Stimulated activated CD4-positive, alpha-beta T cell treated with anti-CD3 and anti-CD28 coated beads, Interleukin-4, amount 100 ng/mL, for 1 hour (primary cell): ENCODE data around the gene TMEM221.
A peak's percentile ranks its signal among the peaks of the same experiment; 100 is the strongest.
"Not testable (repeated sequence)": the region's sequence is repeated elsewhere in the genome, so short reads cannot be mapped to it uniquely, and the experiment has no call there.

Experiments
- DNase-seq: peaks from one replicate; pipeline ENCODE4 v3.0.0-alpha.2; 2020

The TMEM221 gene

DNA sequence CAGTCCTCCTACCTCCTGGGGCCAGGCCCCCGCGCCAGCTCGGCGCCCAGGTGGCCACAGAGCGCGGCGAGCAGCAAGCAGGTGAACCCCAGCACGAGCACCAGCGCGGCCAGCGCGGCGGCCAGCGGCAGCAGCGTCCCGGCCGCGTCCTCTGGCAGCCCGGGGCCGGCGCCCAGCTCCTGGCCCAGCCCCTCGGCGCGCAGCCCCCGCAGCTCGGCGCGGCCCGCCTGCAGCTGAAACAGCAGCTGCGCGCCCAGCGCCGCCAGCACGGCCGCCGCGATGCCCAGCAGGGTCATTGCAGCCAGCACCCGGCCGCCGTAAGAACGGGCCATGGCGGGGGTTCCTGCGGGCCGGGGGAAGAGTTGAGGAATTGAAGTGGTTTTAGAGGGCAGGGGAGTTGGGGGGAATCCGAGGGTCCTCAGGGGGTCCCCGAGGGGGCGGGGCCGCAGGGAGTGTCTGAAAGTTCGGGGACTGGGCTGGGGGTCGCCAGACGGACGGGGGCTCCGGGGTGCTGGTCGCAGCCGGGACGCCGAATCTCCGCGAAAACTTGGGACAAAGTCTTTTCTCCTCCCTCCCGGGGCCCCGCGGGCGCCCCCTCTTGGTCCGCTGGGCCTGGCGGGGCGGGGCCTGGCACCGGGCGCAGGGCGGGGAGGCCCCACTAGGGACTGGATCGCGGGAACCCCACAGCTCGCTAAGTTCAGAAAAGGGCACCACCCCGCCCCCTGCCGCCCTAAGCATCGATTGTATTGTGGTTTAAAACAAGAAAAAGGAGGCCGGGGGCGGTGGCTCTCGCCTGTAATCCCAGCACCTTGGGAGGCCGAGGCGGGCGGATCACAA, at the start of gene TMEM221:
TMEM221 (minus strand) TSS at position 538 of the 837 bp plus-strand sequence; CDS start at position 332, 206 bp downstream.
- peak; percentile 57 for DNase-seq

- no peak for DNase-seq
Measured at GRCh38 chr19:17497149-17497798, 48.8 kb upstream of the TMEM221 start.

- peak; percentile 82 for DNase-seq
Measured at GRCh38 chr19:17496337-17496997, 48.0 kb upstream of the TMEM221 start.

DNA sequence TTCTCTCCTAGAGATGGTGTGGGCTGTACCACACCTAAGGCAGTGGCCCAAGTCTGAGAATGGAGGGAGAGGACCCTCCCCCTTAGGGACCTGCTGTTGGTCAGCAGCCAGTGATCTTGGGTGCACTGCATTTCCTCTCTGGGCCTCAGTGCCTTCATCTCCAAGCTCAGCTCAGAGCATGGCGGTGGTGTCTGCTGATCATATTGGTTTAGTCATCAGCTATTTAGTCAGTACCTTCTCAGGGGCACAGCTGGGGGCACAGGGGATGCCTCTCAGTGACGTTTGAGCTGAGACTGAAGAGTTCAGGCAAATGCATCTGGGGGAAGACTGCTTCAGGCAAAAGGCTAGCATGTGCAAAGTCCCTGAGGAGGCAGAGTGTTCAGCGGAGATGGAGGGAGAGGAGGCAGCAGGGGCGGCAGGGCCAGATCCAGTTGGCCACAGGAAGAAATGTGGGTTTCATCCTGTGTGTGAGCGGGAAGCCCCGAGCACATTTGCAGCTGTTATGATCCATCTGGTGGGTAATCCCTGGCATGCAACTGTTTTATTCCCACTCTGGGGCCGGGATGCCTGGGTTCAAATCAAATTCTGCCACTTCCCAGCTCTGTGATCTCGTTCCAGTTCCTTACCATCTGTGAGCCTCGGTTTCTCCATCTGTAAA, 47.3 kb upstream of the TMEM221 start:
- DNase-seq, result no peak

DNA sequence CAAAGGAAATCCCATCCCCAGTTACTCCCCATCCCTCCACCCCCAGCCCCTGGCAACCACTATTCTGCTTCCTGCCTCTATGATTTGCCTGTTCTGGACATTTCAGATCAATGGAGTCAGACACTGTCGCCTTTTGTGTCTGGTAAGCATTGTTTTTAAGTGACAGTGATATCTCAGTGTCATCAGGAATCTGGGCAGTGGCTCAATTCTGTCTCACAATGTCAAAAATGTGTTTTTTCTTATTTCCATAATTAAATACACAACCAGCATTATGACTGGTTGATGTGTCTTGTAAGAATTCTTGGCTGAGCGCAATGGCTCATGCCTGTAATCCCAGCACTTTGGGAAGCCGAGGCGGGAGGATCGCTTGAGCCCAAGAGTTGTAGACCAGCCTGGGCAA, 42.8 kb upstream of the TMEM221 start:
- no peak for DNase-seq

- DNase-seq, result no peak
Measured at GRCh38 chr19:17490411-17490810, 41.9 kb upstream of the TMEM221 start.

GRCh38 chr19:17489392-17490030, 41.0 kb upstream of the TMEM221 start:
- no peak for DNase-seq

- DNase-seq, result peak; percentile 79
Measured at GRCh38 chr19:17488593-17489391, 40.3 kb upstream of the TMEM221 start.

DNA sequence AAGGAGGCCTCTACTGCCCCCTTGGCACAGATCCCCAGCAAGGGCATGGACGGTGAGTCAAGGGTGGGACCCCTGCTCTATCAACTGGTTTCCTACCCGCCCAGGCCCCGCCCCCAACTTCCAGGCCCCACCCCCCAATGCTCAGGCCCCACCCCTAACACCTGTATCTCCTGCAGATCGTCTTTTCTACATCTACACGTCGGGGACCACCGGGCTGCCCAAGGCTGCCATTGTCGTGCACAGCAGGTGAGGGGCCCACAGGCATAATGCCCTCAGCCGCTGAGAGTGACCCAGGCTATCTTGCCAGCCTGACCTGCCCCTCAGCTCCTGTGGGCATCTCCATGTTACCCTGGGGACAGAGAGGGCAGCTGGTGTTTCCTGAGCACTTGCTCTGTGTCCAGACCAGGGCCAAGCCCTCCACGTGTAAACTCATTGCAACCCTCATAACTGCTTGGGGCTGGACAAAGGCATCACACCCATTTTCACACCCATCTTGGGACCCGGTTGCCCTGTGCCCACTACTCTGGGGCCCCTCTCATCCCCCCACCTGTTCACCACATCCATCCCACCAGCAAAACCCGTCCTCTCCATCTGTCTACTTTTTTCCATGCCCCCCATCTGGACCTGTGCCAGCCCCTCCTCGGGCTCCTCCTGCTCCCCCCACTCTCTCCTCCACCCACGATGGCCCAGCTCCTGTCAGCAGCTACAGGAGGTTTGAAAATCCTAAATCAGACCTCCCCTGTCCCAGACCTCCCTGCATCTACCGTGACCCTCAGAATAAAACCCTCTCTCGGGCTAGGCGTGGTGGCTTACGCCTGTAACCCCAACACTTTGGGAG, 39.0 kb upstream of the TMEM221 start:
- no peak for DNase-seq

DNA sequence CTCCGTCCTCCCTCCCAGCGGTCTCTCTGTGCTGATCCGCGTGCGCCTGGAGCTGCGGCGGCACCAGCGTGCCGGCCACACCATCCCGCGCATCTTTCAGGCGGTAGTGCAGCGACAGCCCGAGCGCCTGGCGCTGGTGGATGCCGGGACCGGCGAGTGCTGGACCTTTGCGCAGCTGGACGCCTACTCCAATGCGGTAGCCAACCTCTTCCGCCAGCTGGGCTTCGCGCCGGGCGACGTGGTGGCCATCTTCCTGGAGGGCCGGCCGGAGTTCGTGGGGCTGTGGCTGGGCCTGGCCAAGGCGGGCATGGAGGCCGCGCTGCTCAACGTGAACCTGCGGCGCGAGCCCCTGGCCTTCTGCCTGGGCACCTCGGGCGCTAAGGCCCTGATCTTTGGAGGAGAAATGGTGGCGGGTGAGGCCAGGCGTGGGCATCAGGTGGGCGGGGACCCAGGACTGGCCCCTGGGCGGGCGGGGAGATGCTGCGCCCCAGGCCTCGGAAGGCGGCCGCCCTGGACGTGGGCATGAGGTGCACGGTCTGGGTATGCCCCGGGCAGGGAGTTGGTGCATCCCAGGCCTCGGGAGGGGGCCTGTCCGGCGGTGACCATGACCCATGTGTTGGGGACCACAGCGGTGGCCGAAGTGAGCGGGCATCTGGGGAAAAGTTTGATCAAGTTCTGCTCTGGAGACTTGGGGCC, 38.2 kb upstream of the TMEM221 start:
- no peak for DNase-seq

DNA sequence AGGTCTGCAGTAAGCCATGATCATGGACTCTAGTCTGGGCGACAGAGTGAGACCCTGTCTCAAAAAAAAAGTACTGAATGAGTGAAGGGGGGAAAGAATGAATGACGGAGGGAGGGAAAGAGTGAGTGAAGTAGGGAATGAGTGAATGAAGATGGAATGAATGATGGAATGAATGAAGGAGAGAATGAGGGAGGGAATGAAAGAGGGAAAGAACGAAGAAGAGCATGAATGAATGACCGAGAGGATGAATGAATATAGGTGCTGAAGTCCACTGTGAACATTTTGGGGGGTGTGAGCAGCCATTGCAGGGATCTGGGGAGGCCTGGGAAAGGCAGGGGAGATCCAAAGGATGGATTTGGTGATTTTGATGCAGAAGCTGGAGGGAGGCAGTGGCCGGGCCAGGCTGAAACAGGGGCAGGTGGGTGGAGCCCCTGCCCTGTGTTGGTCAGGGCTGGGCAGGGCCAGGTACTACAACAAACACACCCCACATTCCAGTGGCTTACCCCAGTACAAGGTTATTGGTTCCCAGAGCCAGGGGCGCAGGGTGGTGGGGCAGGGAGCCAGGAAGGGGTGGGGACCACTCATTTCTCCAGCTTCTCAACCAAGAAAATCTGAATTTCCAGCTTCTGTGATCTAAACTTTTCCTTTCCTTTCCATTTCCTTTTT, 36.2 kb upstream of the TMEM221 start:
- no peak for DNase-seq

DNA sequence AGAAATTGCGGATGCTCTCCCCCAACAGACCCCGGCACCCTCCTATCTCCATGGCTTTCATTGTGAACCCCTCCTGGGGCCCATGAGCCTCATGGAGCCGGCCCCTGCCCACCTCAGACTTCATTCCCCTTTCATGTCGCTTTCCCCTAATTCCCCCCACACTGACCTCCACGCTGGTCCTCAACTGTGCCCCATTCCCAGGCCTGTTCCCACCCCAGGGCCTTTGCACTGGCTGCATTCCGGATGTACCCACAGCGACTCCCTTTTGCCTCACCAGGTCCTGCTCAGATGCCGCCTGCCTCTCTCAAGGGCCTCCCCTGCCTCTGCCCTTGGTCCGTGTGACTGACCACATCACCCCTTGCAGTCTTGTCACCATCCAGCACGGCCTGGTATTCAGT, 35.1 kb upstream of the TMEM221 start:
- no peak for DNase-seq

GRCh38 chr19:17482877-17483604, 34.6 kb upstream of the TMEM221 start:
- no peak for DNase-seq

DNA sequence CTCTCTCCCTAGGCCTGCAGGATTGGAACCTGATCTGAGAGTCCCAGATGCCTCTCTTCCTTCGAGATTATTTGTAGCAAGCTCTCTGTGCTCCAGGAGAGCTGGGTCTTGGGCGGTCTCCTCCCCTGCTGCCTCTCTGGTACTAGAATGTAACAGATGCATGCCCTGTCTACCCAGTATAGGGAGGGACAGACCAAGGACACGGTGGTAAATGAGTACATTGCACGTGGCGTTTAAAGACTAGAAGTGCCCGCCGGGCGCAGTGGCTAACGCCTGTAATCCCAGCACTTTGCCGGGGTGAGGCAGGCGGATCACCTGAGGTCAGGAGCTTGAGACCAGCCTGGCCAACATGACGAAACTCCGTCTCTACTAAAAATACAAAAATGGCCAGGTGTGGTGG, 33.5 kb upstream of the TMEM221 start:
- no peak for DNase-seq

- no peak for DNase-seq
Measured at GRCh38 chr19:17479325-17479791, 30.9 kb upstream of the TMEM221 start.

- DNase-seq, result no peak
Measured at GRCh38 chr19:17475541-17476115, 27.2 kb upstream of the TMEM221 start.

- not testable (repeated sequence) for DNase-seq
Measured at GRCh38 chr19:17475011-17475540, 26.6 kb upstream of the TMEM221 start.

- DNase-seq, result no peak
Measured at GRCh38 chr19:17473041-17473440, 24.6 kb upstream of the TMEM221 start.
